ENCODE measurements around the gene REEP5.

- TF ChIP-seq CTCF (IDR thresholded peaks at IDR 0.05) (no peak), POLR2A (IDR thresholded peaks at IDR 0.05) (no peak)
Observed at GRCh38 chr5:112938286-112938685, 16.3 kb upstream of the REEP5 start.

All from thyroid gland (tissue), 4 donors.